GM18858 (cell line): ENCODE data around the gene ZBTB21.

ENCODE experiments used
- ATAC-seq: cut with Tn5 transposase; IDR thresholded peaks from one replicate; pipeline ENCODE4 v1.9.1; 2021; ENCODE audit not compliant: unreplicated experiment

Gene ZBTB21

DNA sequence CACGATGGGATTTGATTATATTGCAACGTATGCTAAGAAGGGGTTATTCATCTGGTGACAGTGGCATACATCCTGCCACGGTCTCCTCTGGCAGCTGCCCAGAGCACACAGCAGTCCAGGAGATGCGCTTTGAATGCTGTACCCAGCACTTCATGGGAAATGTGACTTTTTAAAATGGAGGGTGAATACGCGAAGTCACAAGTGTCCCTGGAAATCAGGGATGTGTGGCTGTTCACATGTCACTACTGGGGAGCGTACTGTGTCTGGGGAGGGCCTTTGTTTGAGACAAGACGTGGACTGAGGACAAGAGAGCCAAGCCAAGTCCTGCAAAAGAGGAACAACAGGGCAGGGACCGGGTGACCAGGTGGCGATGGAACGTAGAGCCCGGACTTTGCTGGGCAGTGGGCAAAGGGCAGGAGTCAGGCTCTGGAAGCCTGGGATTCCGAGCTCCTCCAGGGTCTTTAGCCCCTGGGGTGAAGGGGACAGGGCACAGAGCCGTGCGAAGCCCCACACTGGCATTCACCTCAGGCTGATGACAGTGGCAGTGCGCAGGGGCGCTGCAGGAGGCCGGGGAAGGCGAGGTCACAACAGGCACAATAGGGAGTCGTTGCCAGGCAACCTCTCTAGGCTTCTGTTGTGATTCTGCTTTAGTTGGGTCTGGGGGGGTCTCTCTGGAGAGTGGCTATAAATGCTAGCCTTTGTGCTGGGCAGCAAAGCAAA, 11.4 kb upstream of the ZBTB21 start:
- no peak for ATAC-seq

DNA sequence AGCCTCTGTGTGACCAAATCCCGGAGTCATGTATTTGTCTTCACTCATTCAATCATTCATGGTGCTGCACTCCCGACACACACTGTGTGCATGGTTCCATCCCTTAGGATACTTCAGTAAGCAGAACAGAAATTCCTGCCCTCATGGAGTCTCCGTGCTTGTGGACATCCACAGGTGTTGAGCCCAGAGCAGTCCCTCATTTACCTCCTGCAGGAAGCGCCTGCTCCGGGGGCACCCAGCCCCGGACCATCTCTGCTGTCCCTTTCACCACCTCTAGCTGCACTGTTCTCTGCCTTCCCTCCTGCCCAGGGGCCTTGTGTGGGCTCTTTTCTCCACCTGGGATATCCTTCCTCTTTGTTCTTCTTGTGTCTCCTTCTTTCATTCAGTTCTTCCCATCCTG, 9.5 kb upstream of the ZBTB21 start:
- ATAC-seq: no peak

DNA sequence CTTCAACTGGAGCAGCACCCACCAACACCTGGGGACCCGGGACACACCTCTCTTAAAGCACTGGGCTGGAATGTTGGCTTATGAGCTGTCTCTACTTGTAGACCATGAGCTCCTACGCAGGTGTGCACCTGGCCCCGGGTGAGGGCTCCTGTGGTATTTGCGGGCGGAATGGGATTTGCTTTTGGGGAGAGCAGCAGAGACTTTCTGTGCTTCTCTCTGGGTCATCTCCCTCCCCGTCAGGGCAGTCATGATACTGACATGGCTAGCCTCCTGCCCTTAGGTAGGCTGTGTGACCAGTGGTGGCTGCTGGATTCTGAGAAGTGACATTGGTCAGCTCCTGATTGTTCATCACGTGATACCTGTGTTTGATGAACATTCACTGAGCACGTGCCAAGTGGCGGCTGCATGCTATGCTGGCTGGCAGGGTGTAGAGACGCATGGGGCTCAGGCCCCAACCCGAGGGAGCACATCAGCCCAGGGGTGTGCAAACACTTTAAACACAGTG, 9.0 kb upstream of the ZBTB21 start:
- ATAC-seq: no peak

DNA sequence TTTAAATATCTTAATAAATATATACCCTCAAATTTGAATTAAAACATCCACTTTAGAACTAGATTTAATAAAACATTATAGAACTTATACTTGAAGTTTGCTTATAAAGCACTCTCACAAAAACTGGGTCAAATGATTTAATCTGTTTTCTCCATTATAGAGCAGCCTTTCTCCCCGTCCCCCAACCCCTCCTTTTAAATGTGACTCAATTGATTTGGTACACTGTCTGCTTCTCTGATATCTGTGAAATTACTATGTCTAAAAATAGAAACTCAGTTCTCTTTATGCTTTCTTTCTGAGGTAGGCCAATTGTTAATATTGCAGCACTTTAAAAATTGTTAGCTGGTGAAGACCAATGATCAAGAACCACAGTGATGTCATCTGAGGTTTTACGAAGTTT, 6.9 kb upstream of the ZBTB21 start:
- no peak for ATAC-seq

DNA sequence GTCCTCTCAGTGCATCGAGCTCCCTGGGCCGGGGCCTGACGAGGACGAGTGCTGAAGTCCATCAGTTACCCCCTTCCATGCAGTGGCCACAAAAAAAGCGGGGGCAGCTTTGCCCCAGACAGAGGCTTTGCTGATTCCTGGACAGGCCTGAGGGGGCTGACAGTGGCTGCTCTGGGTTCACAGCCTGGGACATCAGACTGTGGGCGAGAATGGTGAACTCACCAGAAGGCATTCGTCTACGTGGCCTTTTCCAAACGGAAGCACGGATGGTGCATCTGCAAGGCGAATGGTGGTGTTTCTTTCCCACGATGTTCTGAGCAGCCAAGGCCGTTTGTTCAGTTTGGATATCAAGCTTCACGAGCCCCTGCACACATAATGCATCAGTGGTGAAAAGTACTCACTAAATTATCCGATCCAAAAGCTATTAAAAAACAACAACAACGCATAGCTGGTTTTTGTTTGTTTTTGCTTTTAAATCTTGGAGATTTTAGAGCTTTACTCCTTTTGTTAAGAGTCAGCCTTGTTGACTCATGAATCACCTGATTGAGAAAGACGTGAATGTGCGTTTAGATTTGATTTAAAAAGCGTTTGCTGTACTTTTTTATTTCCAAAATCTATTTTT, 6.3 kb upstream of the ZBTB21 start:
- no peak for ATAC-seq

DNA sequence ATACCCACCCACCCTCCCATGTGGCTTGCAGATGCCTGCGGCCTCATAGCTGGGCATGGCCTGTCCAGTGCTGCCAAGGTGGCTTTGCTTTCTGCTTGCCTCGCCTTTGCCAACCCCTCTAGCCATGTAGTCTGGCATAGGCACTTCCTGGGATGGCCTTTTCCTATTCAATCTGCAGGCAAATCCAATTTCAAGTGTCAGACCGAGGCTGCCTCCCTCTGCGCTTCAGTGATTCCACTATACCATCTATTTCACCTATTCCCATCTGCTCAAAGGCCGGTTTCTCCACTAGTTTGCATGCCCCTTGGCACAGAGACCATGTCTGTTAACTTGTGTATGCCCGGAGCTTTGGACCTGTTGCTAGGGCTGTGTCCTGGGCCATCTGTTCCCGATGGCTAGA, 3.8 kb upstream of the ZBTB21 start:
- ATAC-seq: no peak

DNA sequence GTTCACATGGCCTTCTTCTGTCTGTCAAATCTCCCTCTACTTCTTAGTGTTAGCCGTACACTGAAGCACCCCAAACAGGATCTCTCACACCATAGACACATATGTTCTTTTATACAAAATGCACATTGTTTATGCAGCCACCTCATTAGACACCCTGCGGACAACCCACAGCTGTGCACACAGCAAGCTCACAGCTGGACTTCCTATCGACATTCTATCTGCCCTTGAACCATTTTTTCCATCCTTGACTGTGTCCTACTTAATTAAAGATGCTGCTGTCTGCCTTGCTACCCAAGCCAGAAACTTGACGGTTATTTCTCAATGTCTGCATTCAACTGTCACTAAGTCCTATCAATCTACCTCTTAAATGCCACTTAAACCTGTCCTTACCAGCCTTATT, 3.2 kb upstream of the ZBTB21 start:
- no peak for ATAC-seq

DNA sequence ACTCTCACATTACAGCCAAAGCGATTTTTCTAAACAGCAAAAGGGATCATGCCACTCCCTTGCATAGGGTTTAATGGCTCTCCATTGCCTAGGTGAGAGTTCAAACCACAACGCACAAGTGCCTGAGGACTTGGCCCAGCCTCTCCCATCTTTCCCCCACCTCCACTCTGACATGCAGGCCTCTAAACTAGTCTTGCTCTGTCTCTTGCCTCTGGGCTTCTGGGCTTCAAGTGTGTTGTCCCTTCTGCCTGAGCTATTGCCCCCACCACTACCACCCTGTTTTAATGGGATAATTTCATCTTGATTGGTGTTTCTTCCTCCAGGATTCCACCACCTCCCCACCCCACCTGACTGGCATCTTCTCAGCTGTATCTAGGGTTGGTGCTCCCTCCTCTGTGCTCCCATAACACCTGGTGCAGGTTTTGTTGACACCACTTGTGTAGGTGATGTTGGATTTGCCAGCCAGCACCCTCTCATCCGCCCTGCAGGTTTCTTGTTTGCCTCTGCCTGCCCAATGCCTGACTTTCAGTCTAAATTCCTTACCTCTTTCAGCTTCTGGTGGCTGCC, 2.7 kb upstream of the ZBTB21 start:
- ATAC-seq: no peak

DNA sequence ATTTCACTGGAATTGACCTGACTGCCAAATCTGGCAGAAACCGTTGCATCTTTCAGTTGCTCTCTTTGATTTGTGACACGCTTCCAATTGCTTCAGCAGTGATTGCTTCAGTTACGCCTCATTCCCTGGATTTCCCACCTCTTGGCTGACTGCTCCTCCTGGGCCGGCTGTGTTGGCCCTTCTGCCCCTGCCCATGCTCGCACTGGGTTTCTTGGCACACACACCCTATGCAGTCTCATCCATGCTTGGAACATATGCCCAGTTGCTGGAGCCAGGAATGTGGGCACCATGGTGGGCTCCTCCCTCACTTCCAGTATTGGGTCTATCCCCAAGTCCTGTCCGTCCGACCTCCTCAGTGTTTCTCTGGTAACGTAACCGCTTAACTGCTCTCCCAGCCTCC, 2.2 kb upstream of the ZBTB21 start:
- no peak for ATAC-seq

DNA sequence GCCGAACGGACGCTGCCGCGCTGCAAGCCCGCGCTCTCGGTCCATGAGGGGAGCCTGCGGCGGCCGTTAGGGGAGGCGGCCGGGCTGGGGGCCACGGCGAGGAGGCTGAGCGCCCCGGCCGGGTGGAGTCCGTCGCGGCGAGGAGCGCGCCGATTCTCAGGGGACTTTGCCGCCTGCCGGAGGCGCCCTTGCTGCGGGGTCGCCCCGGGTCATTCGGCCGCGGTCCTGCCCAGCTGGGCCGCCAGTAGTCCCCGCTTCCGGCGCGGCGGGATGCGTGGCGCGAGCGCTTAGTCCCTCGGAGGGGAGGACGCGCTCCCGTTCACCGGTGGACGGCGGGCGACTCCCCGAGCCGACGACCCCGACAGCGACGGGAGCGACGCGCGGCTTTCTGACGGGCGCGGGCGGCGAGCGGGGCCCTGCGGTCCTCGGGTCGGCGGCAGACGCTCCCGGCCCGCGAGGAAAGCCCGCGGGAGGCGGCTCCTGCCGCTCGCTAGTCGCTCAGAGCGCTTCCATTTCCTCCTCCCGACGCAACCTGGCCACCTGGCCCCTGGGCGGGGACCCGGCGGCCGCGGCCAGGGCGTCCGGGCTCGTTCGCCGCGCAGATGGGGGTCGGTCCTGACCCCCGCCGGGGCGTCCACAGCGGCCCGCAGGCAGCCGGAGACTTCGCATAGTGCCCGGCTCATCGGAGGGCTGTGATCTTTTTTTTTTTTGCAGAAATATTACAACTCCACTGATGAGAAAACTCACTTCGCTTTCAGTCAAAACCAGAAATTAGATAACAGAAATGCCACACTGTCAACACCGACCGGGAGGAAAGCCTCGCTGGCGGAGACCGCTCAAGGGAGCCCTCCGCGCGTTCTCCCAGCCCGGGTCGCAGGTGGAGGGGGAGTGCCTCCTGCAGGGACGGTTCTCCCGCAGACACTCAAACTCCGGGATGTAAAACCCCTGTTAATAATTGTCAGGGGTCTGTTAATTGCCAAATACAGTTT, 641 bp upstream of the ZBTB21 start:
- peak; percentile 27 for ATAC-seq

DNA sequence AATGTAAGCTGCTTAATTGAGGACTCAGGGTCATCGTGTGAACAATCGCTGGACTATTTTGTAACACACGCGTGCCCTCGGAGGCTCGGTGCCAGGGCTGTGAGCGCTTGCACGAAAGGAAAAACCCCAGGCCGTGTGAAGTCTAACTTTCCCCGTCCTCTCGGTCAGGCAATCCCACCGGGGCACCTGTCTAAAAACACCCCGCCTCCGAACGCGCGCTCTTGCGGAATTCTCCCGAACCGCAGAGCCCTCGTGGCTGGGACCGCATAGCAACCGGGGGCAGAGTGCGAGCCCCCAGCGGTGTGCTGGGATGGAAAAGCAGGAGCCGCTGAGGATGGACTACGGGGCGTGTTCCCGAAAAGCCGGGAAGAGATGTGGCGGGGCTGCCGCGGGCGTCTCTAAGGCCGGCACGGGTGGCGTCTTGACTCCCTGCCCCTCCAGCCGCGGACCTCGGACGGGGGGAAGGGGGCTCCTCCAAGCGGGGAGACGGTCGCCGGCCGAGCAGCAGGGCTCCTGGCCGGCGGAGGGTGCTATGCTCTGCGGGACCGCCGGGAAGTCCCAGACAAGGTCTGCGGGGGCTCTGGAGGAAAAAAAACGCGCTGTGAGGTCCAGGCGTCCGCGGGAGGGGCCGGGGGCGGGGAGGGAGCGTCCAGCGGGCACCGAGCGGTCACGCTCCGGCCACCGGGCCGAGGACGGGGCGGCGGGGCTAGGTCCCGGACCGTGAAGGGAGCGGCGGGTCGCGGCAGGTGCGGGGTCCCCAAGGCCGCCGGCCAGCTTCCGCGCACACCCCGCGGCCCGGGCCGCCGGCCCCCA, 936 bp downstream of the ZBTB21 start:
- no peak for ATAC-seq

DNA sequence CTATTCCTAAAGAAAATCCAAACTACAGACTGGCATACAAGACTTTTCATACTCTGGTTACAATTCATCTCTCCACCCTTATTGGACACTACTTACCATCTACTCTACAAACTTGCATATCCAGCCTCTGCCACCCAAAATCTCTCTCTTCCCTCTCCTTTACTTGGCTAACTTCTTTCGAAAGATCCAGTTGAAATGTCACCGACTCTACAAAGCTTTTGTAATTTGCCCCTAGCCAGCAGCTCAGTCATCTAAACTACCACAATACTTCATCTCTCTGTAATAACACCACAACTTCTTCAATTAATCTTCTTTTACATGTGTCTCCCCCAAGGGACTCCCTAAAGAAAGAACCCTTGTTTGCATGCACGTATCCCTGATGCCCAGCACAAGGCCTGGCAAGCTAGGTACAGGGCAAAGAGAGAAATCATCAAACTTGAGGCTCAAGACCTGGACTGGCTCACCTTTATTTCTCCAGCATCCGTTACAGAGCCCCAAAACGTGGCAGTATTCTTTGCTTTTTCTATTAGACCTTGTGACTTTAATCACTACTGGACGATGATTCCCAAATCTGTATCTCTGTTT, 2.7 kb downstream of the ZBTB21 start:
- ATAC-seq: no peak

DNA sequence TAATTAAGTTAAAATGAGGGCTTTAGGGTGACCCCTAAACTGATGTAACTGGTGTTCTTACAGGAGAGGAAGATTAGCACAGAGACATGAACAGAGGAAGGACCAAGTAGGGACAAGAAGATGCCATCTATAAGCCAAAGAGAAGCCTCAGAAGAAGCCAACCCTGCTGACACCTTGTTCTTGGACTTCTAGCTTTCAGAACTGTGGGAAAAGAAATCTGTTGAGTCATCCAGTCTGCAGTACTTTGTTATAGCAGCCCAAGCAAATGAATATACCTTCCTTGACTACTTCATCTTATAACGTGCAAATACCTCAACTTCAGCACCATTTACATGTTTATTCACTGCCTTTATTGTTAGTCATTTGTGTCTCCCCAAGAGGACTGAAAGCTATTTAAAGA, 3.4 kb downstream of the ZBTB21 start:
- ATAC-seq: no peak

DNA sequence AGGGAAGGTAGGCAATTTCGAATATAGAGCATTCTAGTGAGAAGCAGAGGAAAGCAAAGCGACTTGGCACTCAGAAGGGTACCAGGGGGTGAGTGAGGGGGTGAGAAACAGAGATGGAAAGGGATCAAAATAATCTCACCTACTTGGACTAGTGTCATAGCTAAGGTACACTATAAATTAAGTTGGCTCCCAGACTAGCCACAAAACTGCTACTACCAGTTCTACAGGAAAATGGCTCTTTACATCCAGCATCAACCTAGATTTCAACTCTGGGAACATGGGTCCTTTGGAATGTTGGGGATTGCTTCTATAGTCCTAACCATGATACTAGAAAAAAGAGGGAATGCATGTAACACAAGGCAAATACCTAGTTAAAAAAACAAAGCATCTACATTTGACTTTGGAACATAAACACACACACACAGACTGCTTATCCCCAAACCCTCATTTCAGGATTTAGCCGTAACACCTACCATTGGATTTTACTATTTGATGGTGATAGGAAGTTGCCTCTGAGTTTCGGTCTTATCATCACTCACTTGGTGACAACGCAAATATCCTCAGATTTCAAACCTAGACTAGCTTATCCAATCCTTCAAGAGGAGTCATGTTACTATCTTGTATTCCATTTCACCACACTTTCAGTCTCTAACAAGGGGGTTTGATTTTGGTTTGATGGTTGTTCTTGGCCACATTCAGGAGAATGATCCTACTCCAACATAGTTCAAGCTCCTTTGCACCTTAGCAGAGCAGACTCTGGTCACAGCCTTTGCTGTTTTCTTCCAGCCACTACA, 5.6 kb downstream of the ZBTB21 start:
- ATAC-seq: no peak

DNA sequence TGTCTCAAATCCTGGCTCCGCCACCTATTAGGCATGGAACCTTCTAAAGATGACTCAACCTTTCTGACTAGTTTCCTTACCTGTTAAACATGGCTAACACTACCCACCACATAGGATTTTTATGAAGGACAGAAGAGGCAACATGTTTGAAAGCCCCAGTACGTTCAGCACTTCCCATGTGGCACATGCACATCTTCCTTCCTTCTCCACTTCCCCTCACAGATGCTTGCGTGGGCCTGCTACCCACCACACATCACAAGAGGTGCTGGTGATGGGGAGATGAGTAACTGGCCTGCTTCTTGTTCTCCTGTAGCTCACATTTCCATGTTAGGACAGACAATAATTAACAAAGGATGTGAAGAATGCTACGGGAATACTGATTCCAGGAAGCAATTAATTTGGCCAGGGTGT, 7.1 kb downstream of the ZBTB21 start:
- ATAC-seq: no peak

DNA sequence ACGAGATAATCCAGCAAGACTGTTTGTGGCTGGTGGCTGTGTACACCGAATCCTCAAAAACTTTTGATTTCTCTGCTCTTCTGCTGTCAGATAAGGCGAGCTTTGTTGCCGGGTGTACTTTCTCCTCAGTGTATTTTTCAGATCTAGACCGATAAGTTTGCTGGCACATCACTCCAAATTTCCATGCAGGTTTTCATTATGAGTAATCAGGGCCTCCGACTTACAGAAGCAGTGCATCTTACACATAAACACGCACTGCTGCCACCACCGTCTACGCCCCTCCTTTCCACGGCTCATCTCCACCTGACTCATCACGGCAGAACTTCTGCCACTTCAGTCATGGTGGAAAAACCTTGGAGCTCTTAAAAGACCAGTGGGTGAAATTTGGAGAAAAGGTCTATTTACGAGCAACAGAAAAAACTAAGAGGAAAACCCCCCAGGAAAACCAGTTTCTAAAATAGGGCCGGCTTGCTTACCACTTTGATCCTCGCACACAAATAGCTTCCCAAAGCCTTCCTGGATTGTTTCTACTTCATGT, 7.7 kb downstream of the ZBTB21 start:
- peak; percentile 69 for ATAC-seq

DNA sequence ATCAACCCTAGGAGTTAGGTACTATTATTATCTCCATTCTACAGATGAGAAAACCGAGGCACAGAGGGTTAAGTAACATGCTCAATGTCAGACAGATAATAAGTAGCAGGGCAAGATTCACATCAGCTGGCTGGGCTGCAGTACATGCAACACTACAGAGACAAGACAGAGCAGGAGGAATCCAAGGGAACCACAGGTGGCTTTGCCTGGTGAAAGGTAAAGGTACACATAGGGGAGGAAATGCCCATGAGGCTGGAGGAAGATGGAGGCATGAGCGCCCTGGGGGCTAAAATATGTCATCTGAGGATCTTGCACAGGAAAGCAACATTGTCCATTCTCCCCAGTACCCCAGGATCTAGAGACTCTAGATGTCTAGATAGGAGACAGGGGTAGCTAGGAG, 8.4 kb downstream of the ZBTB21 start:
- ATAC-seq: no peak

DNA sequence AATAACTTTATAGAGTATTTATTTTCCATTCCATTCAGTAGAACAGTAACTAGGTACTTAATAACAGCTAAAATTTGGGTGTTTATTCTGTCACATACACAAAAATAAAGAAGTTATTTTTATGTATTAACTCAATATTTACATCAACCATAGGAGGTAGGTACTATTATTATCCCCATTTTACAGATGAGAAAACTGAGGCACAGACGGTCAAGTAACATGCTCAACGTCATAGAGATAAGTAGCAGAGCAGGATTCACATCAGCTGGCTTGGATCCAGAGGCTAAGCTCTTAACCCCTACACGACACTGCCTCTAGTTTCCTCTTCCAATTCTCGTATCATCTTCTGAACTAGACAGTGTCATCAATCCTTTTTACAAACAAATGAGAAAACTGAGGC, 9.3 kb downstream of the ZBTB21 start:
- no peak for ATAC-seq

DNA sequence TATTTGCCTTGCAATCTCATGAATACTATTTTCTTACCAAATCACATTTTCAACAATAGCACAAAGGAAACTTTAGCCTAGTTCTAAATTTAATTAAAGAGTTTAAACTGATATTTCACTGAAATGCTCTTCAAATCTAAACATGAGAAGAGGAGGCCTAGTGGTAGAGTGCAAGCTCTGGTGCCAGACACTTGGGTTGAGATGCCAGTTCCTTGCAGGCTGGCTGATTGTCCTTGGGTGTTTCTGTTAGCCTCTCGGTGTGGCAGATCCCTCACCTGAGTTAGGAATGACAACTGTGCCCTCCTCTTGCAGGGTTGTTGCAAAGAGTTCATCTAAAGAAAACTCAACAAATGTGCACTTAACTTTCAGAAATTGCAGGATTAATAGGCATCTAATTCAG, 12.5 kb downstream of the ZBTB21 start:
- ATAC-seq: no peak
